Hepatic stellate cell (primary cell): ENCODE results near the gene EXOC6B.

Source experiments
- DNase-seq: peaks from one replicate; pipeline ENCODE4 v3.0.0; 2011; ENCODE audit warnings: low spot score

The EXOC6B gene

GRCh38 chr2:72211777-72212485 lies 613.9 kb downstream of the EXOC6B start:
- DNase-seq, result no peak

DNA sequence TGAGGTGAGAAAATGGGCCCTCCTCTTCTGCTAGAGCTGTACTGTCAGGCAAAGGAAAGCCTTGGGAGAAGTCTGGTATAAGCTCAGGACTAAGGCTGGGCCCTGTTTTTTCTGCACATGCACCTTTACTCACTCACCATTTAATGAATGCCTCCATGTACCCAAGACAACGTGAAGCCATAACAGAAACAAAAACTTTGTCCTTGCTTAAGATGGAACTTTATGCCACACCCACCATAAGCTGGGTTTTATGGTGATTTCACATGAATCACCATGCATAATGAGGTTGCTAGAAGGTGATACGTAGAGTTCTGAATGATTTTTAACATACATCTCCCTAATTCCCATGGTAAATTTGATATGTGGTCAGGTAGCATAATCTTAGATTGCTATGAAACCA lies 614.5 kb downstream of the EXOC6B start:
- no peak for DNase-seq

GRCh38 chr2:72210470-72210869 lies 615.4 kb downstream of the EXOC6B start:
- no peak for DNase-seq

DNA sequence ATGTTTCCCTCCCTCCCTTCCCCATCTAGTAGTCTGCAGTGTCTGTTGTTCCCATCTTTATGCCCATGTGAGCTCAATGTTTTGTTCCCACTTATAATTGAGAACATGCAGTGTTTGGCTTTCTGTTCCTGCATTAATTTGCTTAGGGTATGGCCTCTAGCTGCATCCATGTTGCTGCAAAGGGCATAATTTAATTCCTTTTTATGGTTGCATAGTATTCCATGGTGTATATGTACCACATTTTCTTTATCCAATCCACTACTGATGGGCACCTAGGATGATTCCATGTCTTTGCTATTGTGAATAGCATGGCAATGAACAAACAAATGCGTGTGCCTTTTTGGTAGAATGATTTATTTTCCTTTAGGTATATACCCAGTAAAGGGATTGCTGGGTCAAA lies 617.6 kb downstream of the EXOC6B start:
- DNase-seq, result no peak

DNA sequence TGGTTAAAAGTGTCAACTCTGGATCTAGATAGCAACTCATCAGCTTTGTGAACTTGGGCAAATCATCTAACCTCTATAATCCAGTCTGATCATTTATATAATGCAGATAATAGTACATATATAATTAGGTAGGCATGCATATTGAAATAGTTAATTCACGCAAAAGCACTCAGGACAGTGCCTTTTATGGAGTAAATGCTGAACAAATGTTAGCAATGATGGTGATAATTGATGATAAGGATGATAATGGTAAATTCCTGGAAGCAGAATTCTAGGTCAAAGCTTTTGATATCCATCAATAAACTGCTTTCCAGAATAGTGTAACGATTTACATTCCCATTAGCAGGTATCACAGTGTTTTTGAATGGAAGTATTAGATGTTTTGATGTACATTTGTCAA lies 618.5 kb downstream of the EXOC6B start:
- DNase-seq, result no peak

DNA sequence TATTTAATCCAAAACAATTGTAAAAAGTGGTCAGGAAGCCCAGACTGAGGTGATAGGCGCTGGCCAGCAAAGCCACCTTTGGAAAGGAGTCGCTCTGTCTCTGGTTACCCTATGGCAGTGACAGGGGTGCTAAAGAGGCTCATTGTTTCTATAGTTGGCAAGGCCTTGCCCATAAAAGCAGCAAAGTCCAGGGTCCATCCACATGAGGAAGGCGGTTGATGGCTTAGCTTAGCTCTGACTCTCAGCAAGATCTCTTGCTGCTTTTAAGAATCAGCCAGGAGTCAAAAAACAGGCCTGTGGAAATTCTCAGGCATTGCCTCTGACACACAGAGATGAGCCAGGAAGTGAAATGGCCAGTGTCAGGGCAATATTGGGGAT lies 620.3 kb downstream of the EXOC6B start:
- DNase-seq, result no peak

DNA sequence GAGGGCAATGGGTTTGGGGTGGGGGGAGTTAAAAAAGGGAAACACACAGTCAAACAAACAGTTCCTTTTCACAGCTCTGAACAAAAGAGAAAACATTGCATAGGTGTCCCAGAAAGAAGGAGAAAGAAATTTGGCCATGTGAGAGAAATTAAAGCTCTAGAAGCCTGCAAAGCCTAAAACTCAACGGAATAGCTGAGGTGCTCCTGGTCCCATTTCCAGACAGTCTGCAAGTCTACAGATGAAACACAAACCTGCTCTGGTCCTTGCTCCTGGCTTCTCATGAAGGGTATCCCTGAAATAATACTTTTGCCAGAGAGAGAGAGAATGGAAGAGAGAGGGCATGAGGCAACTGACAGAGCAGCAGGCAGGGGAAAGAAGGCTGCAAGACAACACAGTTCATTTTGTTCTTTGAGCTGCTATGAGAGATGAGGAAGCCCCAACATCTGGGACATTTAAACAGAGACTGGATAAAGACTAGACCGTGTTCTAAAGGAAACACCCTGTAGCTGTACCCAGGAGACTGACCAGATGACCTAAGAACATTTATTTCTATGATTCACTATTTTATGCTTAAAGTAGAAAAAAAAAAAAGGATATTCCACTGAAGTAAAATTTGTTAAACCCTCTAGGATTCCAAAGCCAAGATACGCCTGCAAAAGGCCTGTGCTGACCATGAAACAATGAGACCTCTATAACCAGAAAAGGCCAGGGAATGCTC lies 620.9 kb downstream of the EXOC6B start:
- no peak for DNase-seq

- DNase-seq, result no peak
Measured at GRCh38 chr2:72204156-72204785, 621.6 kb downstream of the EXOC6B start.

GRCh38 chr2:72198532-72199241 lies 627.1 kb downstream of the EXOC6B start:
- peak; percentile 8 for DNase-seq

GRCh38 chr2:72193723-72194122 lies 632.1 kb downstream of the EXOC6B start:
- DNase-seq, result no peak

- DNase-seq, result no peak
Measured at GRCh38 chr2:72191441-72191840, 634.4 kb downstream of the EXOC6B start.

GRCh38 chr2:72185206-72185605 lies 640.6 kb downstream of the EXOC6B start:
- DNase-seq, result no peak

- DNase-seq, result no peak
Measured at GRCh38 chr2:72183466-72183865, 642.4 kb downstream of the EXOC6B start.

GRCh38 chr2:72183016-72183415 lies 642.8 kb downstream of the EXOC6B start:
- no peak for DNase-seq

GRCh38 chr2:72182547-72182946 lies 643.3 kb downstream of the EXOC6B start:
- DNase-seq, result no peak

GRCh38 chr2:72181616-72182015 lies 644.2 kb downstream of the EXOC6B start:
- DNase-seq, result no peak

DNA sequence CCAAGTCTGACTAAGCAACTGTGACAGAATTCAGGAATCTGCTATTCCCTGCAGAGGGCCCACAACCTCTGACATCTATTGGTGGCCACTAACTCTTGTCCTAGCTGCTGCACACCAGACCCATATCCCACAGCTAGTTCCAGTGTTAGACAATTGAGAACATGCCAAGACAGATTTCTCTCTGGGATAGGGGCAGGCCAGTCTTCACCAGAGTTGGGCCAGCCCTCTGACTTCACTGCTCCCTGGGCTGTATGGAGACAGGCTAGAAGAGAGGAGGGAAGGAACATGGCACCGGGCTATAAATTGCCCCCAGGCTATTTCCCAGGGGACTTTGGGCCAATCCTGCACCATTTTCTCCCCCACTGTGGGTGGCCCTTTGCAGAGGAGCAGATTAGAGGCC lies 645.5 kb downstream of the EXOC6B start:
- DNase-seq, result no peak

DNA sequence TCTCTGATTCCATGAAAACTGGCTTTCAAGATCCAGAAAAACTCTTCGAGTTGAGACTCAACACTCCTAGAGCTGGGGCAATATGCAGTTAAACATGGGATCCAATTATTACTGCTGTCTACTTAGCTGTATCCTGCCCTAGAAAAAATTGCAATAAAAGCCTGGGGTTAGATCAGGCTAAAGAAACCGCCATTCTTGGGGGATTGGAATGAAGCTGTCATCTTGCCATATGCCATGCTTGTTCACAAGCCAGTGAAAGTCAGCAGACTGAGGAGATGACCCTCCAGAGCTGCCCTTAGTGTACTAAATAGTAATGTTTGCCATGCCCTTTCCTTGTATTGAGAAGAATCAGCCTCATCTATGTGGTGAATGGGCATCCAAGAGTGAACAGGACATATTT lies 647.3 kb downstream of the EXOC6B start:
- no peak for DNase-seq

DNA sequence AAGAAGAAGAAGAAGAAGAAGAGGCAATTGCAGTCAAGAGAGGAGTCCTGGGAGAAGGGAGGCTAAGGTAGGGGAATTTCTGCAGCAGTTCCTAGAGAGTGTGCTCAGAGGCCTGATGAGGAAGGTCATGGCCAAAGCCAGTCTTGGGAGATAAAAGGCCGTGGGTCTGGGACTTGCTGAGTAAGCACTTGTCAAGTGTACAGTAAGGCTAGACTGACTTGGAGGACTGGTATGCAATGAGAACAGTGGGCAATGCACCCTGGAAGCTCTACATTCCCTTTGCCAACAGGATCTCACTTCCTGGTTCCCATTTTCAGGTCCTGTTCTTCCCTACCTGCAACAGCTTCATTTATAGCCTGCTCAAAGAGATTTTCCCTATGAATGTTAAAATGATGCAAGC lies 649.6 kb downstream of the EXOC6B start:
- DNase-seq, result no peak

- DNase-seq, result no peak
Measured at GRCh38 chr2:72175636-72176035, 650.2 kb downstream of the EXOC6B start.

- DNase-seq, result no peak
Measured at GRCh38 chr2:72173640-72174321, 652.1 kb downstream of the EXOC6B start.

DNA sequence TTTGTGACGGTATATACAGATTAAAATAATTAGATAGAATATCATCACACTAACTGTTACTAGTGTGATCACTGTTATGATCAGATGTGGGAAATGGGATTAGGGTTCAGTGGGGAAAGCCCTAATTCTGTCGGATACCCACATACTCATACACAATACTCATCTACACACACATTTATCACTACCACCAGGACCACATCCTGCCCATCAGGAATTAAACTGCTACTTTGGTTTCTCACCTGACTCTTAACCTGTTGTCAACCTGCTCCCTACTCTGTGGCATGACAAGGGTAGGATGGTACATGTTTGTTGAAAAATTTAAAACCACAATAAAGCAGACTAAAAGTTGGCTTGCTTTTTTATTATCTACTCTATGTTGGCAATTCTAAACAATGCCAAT lies 653.4 kb downstream of the EXOC6B start:
- DNase-seq, result no peak
